ENCODE data around the gene SIGLEC10.

- TF ChIP-seq CTCF (IDR thresholded peaks at IDR 0.05 in 2 of 3, conservative IDR thresholded peaks at IDR 0.05 in 1 of 3; ENCODE audit: borderline replicate concordance in 1 of 3, insufficient read depth in 1 of 3, low read depth in 2 of 3, low read length in 2 of 3): no peak
- TF ChIP-seq ZFX (IDR thresholded peaks at IDR 0.05): no peak
- no peak for TF ChIP-seq EZH2 (IDR thresholded peaks at IDR 0.05)
- no peak for TF ChIP-seq POLR2A (IDR thresholded peaks at IDR 0.05; ENCODE audit: borderline replicate concordance, extremely low read depth, insufficient read depth, insufficient read length)
- no peak for TF ChIP-seq SP1 (IDR thresholded peaks at IDR 0.05; ENCODE audit: low read depth)
- no peak for TF ChIP-seq TCF7L2 (IDR thresholded peaks at IDR 0.05; ENCODE audit: borderline replicate concordance, extremely low read depth, insufficient read depth, insufficient read length)
- TF ChIP-seq REST (IDR thresholded peaks at IDR 0.05; ENCODE audit: low read depth): no peak
- TF ChIP-seq RAD21 (IDR thresholded peaks at IDR 0.05; ENCODE audit: low read depth): no peak
Observed at GRCh38 chr19:51450730-51451307, 33.4 kb upstream of the SIGLEC10 start.

Measured in HCT116 (cell line).